ENCODE results near the gene LDB2. TPM values are rescaled to one million over a fixed set of nuclear protein-coding genes. Genes with fewer than 3 reads are reported as not detected.

The LDB2 gene
- total and polyA plus RNA-seq, 8 donors: 4.0 to 11.6 (median 5.9) TPM

DNA sequence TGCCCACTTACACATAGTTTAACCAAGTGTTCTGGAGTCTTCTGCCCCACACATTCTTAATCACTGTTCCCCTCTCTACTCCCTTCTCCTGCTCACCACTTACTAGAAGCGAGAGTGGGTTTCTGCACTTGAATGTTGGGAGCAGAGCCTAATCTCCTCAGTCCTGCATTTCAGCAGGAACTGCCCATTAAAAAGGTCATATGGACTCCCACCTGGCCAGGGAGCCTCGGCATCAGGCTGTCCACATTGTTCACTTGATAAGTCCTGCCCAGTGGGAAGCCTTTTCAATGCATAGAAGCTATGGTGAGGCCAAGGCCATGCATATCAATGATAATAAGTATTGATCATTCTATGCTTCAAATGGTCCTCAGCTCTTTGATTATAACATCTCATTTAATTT lies 144.3 kb downstream of the LDB2 start:
- no peak for FAIRE-seq
- DNase-seq: no peak
- Histone ChIP-seq H3K27me3 (no peaks in the 10 kb centered on the region), H3K36me3 (no peaks in the 10 kb centered on the region), H3K9me3 (no peaks in the 10 kb centered on the region), H3K4me1 (no peaks in the 10 kb centered on the region), H3K4me3 (no peak overlapping the region), H3K27ac (no peak overlapping the region)
- no peak for ATAC-seq
- intact Hi-C loops (cut with DNase I): no loop called here
- TF ChIP-seq, protein P1, sequence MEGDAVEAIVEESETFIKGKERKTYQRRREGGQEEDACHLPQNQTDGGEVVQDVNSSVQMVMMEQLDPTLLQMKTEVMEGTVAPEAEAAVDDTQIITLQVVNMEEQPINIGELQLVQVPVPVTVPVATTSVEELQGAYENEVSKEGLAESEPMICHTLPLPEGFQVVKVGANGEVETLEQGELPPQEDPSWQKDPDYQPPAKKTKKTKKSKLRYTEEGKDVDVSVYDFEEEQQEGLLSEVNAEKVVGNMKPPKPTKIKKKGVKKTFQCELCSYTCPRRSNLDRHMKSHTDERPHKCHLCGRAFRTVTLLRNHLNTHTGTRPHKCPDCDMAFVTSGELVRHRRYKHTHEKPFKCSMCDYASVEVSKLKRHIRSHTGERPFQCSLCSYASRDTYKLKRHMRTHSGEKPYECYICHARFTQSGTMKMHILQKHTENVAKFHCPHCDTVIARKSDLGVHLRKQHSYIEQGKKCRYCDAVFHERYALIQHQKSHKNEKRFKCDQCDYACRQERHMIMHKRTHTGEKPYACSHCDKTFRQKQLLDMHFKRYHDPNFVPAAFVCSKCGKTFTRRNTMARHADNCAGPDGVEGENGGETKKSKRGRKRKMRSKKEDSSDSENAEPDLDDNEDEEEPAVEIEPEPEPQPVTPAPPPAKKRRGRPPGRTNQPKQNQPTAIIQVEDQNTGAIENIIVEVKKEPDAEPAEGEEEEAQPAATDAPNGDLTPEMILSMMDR (IDR thresholded peaks at IDR 0.05): no peak
- 65 to 72% methylated on average over 2 of the region's 2 CpGs for WGBS, 2 donors

DNA sequence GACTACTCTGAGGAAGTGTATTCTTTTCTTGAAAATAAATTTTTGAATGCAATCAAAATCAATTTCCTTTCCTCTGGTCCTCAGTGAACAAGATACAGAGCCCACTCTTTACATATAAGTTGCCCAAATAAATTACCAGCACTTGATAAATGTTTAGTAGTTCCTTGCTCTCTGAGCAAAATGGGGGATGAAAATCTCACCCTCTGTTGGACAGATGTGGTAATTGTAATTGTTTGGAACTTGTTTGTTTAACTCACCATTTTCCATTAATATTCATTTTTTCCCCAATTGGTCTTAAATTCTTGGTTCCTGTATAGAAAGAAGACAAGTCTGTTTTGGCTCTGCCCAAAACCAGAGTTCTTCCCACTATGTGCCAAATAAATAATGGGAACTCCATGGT lies 146.3 kb downstream of the LDB2 start:
- ATAC-seq (no peak), DNase-seq (no peak), FAIRE-seq (no peak)
- Histone ChIP-seq H3K27ac (no peak overlapping the region), H3K27me3 (no peaks in the 10 kb centered on the region), H3K4me1 (no peaks in the 10 kb centered on the region), H3K4me3 (no peak overlapping the region), H3K9me3 (no peaks in the 10 kb centered on the region), H3K36me3 (no peaks in the 10 kb centered on the region)
- TF ChIP-seq, protein P1 (IDR thresholded peaks at IDR 0.05): peak in 1 of 4 donors; percentile 11
- intact Hi-C loops (cut with DNase I): no loop called here

DNA sequence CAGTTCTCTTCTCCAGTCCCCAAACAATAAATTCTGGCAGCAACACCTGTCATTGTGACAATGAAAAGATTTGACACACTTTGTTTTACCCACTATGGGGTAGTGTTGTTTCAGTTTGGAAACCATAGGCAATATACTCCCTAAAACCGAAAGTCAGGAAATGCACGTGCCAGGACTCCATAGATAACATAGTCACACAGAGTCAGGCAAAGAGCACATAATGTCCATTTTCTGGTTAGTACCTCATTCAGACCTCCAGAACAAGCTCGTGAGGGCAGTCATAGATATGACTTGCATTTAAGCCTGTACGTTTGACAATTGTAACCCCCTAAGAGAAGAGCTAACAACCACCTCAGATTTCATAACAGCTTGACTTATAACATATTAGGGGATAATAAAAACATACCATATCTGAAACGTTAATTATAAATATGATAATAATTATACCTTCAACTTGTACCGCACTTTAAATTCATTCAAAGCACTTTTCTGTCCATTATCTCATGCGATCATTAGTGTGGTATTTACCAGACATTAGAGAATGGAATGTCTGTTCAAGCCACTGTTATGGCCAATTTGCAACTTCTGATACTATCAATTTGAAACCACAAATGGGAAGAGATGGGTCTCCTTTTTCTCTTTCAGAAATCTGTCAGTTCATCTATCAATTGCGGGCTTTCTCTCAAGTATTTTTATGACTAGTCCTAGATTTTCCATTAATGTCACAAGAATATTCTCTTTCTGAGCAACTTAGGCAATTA lies 147.4 kb downstream of the LDB2 start:
- intact Hi-C loops (cut with DNase I): no loop called here
- DNase-seq: no peak
- Histone ChIP-seq H3K4me1 (no peaks in the 10 kb centered on the region), H3K9me3 (no peaks in the 10 kb centered on the region), H3K36me3 (no peaks in the 10 kb centered on the region), H3K4me3 (no peak overlapping the region), H3K27me3 (no peaks in the 10 kb centered on the region), H3K27ac (no peak overlapping the region)
- TF ChIP-seq, protein P1 (IDR thresholded peaks at IDR 0.05): no peak
- no peak for ATAC-seq
- WGBS, 2 donors: 55 to 62% methylated on average over 8 of the region's 8 CpGs
- FAIRE-seq: no peak

DNA sequence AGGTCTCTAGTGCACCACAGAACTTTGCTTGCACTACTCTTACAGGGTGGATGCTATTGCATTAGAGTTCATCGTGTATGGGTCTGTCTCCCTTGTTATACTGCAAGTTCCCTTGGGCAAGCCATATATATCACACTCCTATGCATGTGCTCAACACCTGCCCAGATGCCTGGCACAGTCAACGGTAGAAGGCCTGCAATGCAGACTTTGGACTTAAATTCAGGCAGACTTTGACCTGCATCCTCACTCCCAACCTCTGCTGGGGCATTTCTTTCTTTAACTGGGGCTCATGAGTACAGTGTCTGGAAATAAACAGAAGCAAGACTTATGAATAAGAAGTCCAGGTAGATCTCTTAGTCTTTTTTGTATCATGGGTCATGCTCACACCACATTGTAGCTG lies 148.2 kb downstream of the LDB2 start:
- Histone ChIP-seq H3K9me3 (no peaks in the 10 kb centered on the region), H3K4me3 (no peak overlapping the region), H3K27me3 (no peaks in the 10 kb centered on the region), H3K4me1 (no peaks in the 10 kb centered on the region), H3K36me3 (no peaks in the 10 kb centered on the region), H3K27ac (no peak overlapping the region)
- FAIRE-seq: no peak
- no peak for DNase-seq
- intact Hi-C loops (cut with DNase I): no loop called here
- no peak for ATAC-seq
- 54 to 63% methylated on average over 2 of the region's 2 CpGs for WGBS, 2 donors
- TF ChIP-seq, protein P1 (IDR thresholded peaks at IDR 0.05): no peak

DNA sequence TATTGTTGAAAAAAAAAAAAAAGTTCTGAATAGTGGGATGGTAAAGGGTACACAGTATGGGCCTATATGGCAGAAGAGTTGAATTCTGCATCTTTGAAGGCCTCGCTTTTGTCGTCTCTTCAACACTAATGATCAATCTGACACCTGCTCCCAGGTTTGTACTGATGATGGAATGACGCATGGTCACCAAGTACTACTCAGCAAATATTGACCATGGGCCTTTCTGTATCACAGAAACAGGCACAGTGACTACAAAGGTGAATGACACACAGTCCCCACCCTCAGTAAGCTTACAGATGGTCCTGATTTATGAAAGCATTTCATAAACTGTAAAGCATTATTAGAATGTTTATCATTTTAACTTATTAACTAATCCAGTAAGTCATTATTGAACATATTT lies 152.6 kb downstream of the LDB2 start:
- no peak for DNase-seq
- intact Hi-C loops (cut with DNase I): no loop called here

More for the DNA sequence above, 152.6 kb downstream of the LDB2 start:
- Histone ChIP-seq H3K9me3 (no peaks in the 10 kb centered on the region), H3K36me3 (no peaks in the 10 kb centered on the region), H3K4me3 (no peak overlapping the region), H3K4me1 (no peaks in the 10 kb centered on the region), H3K27ac (no peak overlapping the region), H3K27me3 (no peaks in the 10 kb centered on the region)
- ATAC-seq: peak in 2 of 4 donors; percentile 58 to 78
- no peak for FAIRE-seq
- TF ChIP-seq, protein P1 (IDR thresholded peaks at IDR 0.05): no peak
- WGBS, 2 donors: 76 to 84% methylated on average over 3 of the region's 3 CpGs

Measured in pancreas (tissue), 10 donors.